Prostate gland (tissue), 2 donors: ENCODE measurements around the gene PWWP2B.

ENCODE experiments used
- POLR2A ChIP-seq: fragments of 450-650 bp; IDR thresholded peaks from one replicate; pipeline ENCODE4 v1.6.1; 2016; ENCODE audit warnings: antibody characterized with exemption, mild to moderate bottlenecking
- POLR2AphosphoS5 ChIP-seq: sonication (generic); formaldehyde crosslinking; IDR thresholded peaks from one replicate; pipeline ENCODE4 v1.6.1; 2017; ENCODE audit warnings: antibody characterized with exemption
- TF ChIP-seq, protein P1 (sequence below), 4 experiments: fragments of 200-600 bp in 2 of 4; fragments of 450-650 bp in 2 of 4; sonication (generic) in 2 of 4; IDR thresholded peaks; 1 replicate in 3 of 4; 2 replicates in 1 of 4; pipeline ENCODE4 v1.5.1; 2016 to 2019; ENCODE audit warnings: antibody characterized with exemption in 4 of 4, mild to moderate bottlenecking in 2 of 4, moderate library complexity in 2 of 4

DNA sequence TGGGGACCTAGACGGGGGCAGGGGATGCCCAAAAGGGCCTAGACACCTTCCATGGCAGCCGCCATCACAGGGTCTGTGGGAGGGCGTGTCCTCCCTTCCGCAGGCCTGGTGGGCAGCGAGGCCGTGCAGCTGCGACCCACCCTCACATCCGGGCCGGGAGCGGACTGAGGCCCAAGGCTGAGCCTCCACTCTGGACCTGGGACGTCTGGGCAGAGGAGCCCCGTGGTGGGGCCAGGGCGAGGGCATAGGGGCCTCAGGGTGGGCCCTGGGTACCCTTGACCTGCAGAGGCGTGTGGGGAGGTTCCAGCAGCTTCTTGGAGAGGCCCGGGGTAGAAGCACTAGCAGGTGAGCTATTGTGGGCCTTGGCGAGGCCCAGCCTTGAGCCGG is 49.2 kb downstream of the PWWP2B start:
- TF ChIP-seq, protein P1, sequence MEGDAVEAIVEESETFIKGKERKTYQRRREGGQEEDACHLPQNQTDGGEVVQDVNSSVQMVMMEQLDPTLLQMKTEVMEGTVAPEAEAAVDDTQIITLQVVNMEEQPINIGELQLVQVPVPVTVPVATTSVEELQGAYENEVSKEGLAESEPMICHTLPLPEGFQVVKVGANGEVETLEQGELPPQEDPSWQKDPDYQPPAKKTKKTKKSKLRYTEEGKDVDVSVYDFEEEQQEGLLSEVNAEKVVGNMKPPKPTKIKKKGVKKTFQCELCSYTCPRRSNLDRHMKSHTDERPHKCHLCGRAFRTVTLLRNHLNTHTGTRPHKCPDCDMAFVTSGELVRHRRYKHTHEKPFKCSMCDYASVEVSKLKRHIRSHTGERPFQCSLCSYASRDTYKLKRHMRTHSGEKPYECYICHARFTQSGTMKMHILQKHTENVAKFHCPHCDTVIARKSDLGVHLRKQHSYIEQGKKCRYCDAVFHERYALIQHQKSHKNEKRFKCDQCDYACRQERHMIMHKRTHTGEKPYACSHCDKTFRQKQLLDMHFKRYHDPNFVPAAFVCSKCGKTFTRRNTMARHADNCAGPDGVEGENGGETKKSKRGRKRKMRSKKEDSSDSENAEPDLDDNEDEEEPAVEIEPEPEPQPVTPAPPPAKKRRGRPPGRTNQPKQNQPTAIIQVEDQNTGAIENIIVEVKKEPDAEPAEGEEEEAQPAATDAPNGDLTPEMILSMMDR (IDR thresholded peaks at IDR 0.05), result no peak
- TF ChIP-seq POLR2AphosphoS5 (no peak), POLR2A (no peak)
